CD4-positive, alpha-beta T cell (primary cell): Measurements from ENCODE around the gene HIVEP3. TPM values are rescaled to one million over a fixed set of nuclear protein-coding genes. Genes with fewer than 3 reads are reported as not detected.

Experiments used
- ATAC-seq: fragments of 200-7000 bp; cut with Tn5 transposase; one replicate; pipeline ENCODE4 v1.10.0; 2022; ENCODE audit warnings: mild to moderate bottlenecking; ENCODE audit not compliant: poor library complexity
- CTCF ChIA-PET: fragments of 350-600 bp; sonication (Branson Sonifier 250); formaldehyde crosslinking; loops from one replicate; lab custom pipeline; 2021; ENCODE audit warnings: antibody characterized with exemption, inconsistent platforms; lab: Charles Lee
- POLR2A ChIA-PET: fragments of 350-600 bp; sonication (Branson Sonifier 250); formaldehyde crosslinking; loops from one replicate; lab custom pipeline; 2021; ENCODE audit warnings: antibody characterized with exemption, inconsistent platforms; lab: Charles Lee
- DNase-seq, 14 experiments: peaks; one replicate each; pipeline ENCODE4 v3.0.0-alpha.2; 2013 to 2020; ENCODE audit warnings: mixed read lengths in 2 of 14
- H3K27ac ChIP-seq, 2 donors: one replicate each; pipeline versions ENCODE4 v1.5.1 to v1.7.0; 2013; ENCODE audit warnings: low read length in 2 of 2, low read depth in 1 of 2, mild to moderate bottlenecking in 1 of 2
- H3K27me3 ChIP-seq, 2 experiments: 1 replicate in 1 of 2; 2 replicates in 1 of 2; pipeline versions ENCODE4 v1.6.1 to v1.7.0; 2013; ENCODE audit warnings: low read length in 2 of 2, control low read depth in 1 of 2, mild to moderate bottlenecking in 1 of 2, moderate library complexity in 1 of 2; ENCODE audit not compliant: insufficient read depth in 2 of 2, control insufficient read depth in 1 of 2
- H3K36me3 ChIP-seq: one replicate; pipeline ENCODE4 v1.6.1; 2013; ENCODE audit warnings: low read length, control low read depth; ENCODE audit not compliant: insufficient read depth
- H3K4me1 ChIP-seq: one replicate; pipeline ENCODE4 v1.6.1; 2013; ENCODE audit warnings: low read length, control low read depth; ENCODE audit not compliant: insufficient read depth
- H3K4me3 ChIP-seq: one replicate; pipeline ENCODE4 v1.5.1; 2013; ENCODE audit warnings: mild to moderate bottlenecking, low read length, moderate library complexity
- H3K9me3 ChIP-seq, 2 experiments: 1 replicate in 1 of 2; 2 replicates in 1 of 2; pipeline versions ENCODE4 v1.6.1 to v1.7.0; 2013; ENCODE audit warnings: low read length in 2 of 2, mild to moderate bottlenecking in 2 of 2, control low read depth in 1 of 2, moderate library complexity in 1 of 2; ENCODE audit not compliant: control insufficient read depth in 1 of 2, insufficient read depth in 1 of 2
- H3K27ac Mint-ChIP-seq: one replicate; pipeline ENCODE4 v1.8.0; 2020; ENCODE audit warnings: mixed read lengths
- H3K27me3 Mint-ChIP-seq: one replicate; pipeline ENCODE4 v1.8.0; 2021; ENCODE audit warnings: mixed read lengths
- H3K36me3 Mint-ChIP-seq: one replicate; pipeline ENCODE4 v1.8.0; 2021; ENCODE audit warnings: low read depth, mixed read lengths
- H3K4me1 Mint-ChIP-seq: one replicate; pipeline ENCODE4 v1.8.0; 2021; ENCODE audit warnings: low read depth, mixed read lengths
- H3K4me3 Mint-ChIP-seq: one replicate; pipeline ENCODE4 v1.8.0; 2020; ENCODE audit warnings: mild to moderate bottlenecking, mixed read lengths
- H3K9me3 Mint-ChIP-seq: one replicate; pipeline ENCODE4 v1.8.0; 2020; ENCODE audit warnings: mixed read lengths
- intact Hi-C, 2 experiments: fragments of 100-400 bp; cut with DNase I in 1 of 2; cut with micrococcal nuclease in 1 of 2; formaldehyde crosslinking; loops; one replicate each; pipeline versions ENCODE4 v1.15.1 to v1.9.0; 2023 to 2025; cut with DNase I, micrococcal nuclease
- total RNA-seq, 174 experiments: library from RNA in 2 of 174; stranded (reverse) in 2 of 174; gene quantifications; one replicate each; pipeline ENCODE4 v1.2.3 and lab custom pipeline; 2021 to 2026
- TF ChIP-seq, protein P1 (sequence below): fragments of 200-600 bp; IDR thresholded peaks from one replicate; pipeline ENCODE4 v1.8.0; 2022; ENCODE audit warnings: antibody characterized with exemption, mild to moderate bottlenecking

HIVEP3 gene
- total RNA-seq, 2 experiments from 2014 or later = 5.1 to 5.4 TPM

DNA sequence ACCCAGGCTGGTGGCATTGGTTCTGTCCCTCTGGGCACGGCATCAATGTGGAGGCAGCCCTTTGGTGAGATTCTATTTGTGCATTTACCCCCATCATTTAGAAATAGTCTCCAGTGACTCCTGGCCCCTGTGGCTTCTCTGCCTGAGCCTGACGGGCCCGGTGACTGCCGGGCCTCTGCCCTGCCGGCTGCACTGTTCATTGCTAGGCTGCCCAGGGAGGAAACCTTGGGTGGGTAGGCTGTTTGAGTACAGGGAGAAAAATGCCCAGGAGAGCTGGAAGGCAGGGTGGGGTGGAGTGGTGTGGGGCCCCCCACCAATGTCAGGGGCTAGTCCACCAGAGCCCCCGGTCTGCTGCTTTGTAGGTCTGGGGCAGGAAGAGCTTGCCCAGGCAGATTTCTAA lies 410.9 kb downstream of the HIVEP3 start:
- ATAC-seq (no peak), DNase-seq (no peak)
- Mint-ChIP-seq H3K4me3 (no peak overlapping the region), H3K9me3 (no peaks in the 10 kb centered on the region), H3K27me3 (no peaks in the 10 kb centered on the region), H3K4me1 (peaks cover 10% of the 10 kb centered on the region), H3K27ac (no peak overlapping the region), H3K36me3 (peaks cover 5% of the 10 kb centered on the region)
- CTCF ChIA-PET = no interaction called here
- POLR2A ChIA-PET = no interaction called here
- intact Hi-C loops = no loop called here
- Histone ChIP-seq H3K36me3 (peaks cover 4% of the 10 kb centered on the region), H3K27ac (no peak overlapping the region), H3K4me3 (no peak overlapping the region), H3K27me3 (no peaks in the 10 kb centered on the region), H3K4me1 (no peaks in the 10 kb centered on the region), H3K9me3 (no peaks in the 10 kb centered on the region)
- TF ChIP-seq, protein P1, sequence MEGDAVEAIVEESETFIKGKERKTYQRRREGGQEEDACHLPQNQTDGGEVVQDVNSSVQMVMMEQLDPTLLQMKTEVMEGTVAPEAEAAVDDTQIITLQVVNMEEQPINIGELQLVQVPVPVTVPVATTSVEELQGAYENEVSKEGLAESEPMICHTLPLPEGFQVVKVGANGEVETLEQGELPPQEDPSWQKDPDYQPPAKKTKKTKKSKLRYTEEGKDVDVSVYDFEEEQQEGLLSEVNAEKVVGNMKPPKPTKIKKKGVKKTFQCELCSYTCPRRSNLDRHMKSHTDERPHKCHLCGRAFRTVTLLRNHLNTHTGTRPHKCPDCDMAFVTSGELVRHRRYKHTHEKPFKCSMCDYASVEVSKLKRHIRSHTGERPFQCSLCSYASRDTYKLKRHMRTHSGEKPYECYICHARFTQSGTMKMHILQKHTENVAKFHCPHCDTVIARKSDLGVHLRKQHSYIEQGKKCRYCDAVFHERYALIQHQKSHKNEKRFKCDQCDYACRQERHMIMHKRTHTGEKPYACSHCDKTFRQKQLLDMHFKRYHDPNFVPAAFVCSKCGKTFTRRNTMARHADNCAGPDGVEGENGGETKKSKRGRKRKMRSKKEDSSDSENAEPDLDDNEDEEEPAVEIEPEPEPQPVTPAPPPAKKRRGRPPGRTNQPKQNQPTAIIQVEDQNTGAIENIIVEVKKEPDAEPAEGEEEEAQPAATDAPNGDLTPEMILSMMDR = no peak

- Mint-ChIP-seq H3K27me3 (no peaks in the 10 kb centered on the region), H3K36me3 (peaks cover 5% of the 10 kb centered on the region), H3K27ac (no peak overlapping the region), H3K4me3 (no peak overlapping the region), H3K9me3 (no peaks in the 10 kb centered on the region), H3K4me1 (peaks cover 10% of the 10 kb centered on the region)
- CTCF ChIA-PET = no interaction called here
- no peak overlapping the region for H3K27ac ChIP-seq
- no peaks in the 10 kb centered on the region for H3K9me3 ChIP-seq
- no peak for DNase-seq
- intact Hi-C loops = no loop called here
- ATAC-seq = no peak
- no peak overlapping the region for H3K4me3 ChIP-seq
- peaks cover 4% of the 10 kb centered on the region for H3K36me3 ChIP-seq
- POLR2A ChIA-PET = no interaction called here
- H3K4me1 ChIP-seq = no peaks in the 10 kb centered on the region
- TF ChIP-seq, protein P1 = no peak
- no peaks in the 10 kb centered on the region for H3K27me3 ChIP-seq
These were observed 411.5 kb downstream of the HIVEP3 start for GRCh38 chr1:41507110-41507720.

GRCh38 chr1:41504114-41505035 lies 414.3 kb downstream of the HIVEP3 start:
- H3K27ac Mint-ChIP-seq = no peak overlapping the region
- no peak for ATAC-seq

More at GRCh38 chr1:41504114-41505035, 414.3 kb downstream of the HIVEP3 start:
- ChIA-PET POLR2A (no interaction called here), CTCF (no interaction called here)
- Mint-ChIP-seq H3K4me3 (no peak overlapping the region), H3K27me3 (no peaks in the 10 kb centered on the region), H3K36me3 (no peaks in the 10 kb centered on the region), H3K9me3 (no peaks in the 10 kb centered on the region), H3K4me1 (peaks cover 10% of the 10 kb centered on the region)
- Histone ChIP-seq H3K4me1 (no peaks in the 10 kb centered on the region), H3K27ac (no peak overlapping the region), H3K27me3 (no peaks in the 10 kb centered on the region), H3K36me3 (no peaks in the 10 kb centered on the region), H3K9me3 (no peaks in the 10 kb centered on the region), H3K4me3 (no peak overlapping the region)
- TF ChIP-seq, protein P1 = no peak
- intact Hi-C loops = no loop called here
- no peak for DNase-seq
